CD4-positive, alpha-beta T cell (primary cell): ENCODE measurements around the gene GRIA4. TPM values are rescaled to one million over a fixed set of nuclear protein-coding genes. Genes with fewer than 3 reads are reported as not detected.

Experiments
- ATAC-seq: fragments of 200-7000 bp; cut with Tn5 transposase; one replicate; pipeline ENCODE4 v1.10.0; 2022; ENCODE audit warnings: mild to moderate bottlenecking; ENCODE audit not compliant: poor library complexity
- CTCF ChIA-PET: fragments of 350-600 bp; sonication (Branson Sonifier 250); formaldehyde crosslinking; loops from one replicate; lab custom pipeline; 2021; ENCODE audit warnings: antibody characterized with exemption, inconsistent platforms; lab: Charles Lee
- POLR2A ChIA-PET: fragments of 350-600 bp; sonication (Branson Sonifier 250); formaldehyde crosslinking; loops from one replicate; lab custom pipeline; 2021; ENCODE audit warnings: antibody characterized with exemption, inconsistent platforms; lab: Charles Lee
- DNase-seq, 14 experiments: peaks; one replicate each; pipeline ENCODE4 v3.0.0-alpha.2; 2013 to 2020; ENCODE audit warnings: mixed read lengths in 2 of 14
- H3K27ac ChIP-seq, 2 donors: one replicate each; pipeline versions ENCODE4 v1.5.1 to v1.7.0; 2013; ENCODE audit warnings: low read length in 2 of 2, low read depth in 1 of 2, mild to moderate bottlenecking in 1 of 2
- H3K27me3 ChIP-seq, 2 experiments: 1 replicate in 1 of 2; 2 replicates in 1 of 2; pipeline versions ENCODE4 v1.6.1 to v1.7.0; 2013; ENCODE audit warnings: low read length in 2 of 2, control low read depth in 1 of 2, mild to moderate bottlenecking in 1 of 2, moderate library complexity in 1 of 2; ENCODE audit not compliant: insufficient read depth in 2 of 2, control insufficient read depth in 1 of 2
- H3K36me3 ChIP-seq: one replicate; pipeline ENCODE4 v1.6.1; 2013; ENCODE audit warnings: low read length, control low read depth; ENCODE audit not compliant: insufficient read depth
- H3K4me1 ChIP-seq: one replicate; pipeline ENCODE4 v1.6.1; 2013; ENCODE audit warnings: low read length, control low read depth; ENCODE audit not compliant: insufficient read depth
- H3K4me3 ChIP-seq: one replicate; pipeline ENCODE4 v1.5.1; 2013; ENCODE audit warnings: mild to moderate bottlenecking, low read length, moderate library complexity
- H3K9me3 ChIP-seq, 2 experiments: 1 replicate in 1 of 2; 2 replicates in 1 of 2; pipeline versions ENCODE4 v1.6.1 to v1.7.0; 2013; ENCODE audit warnings: low read length in 2 of 2, mild to moderate bottlenecking in 2 of 2, control low read depth in 1 of 2, moderate library complexity in 1 of 2; ENCODE audit not compliant: control insufficient read depth in 1 of 2, insufficient read depth in 1 of 2
- H3K27ac Mint-ChIP-seq: one replicate; pipeline ENCODE4 v1.8.0; 2020; ENCODE audit warnings: mixed read lengths
- H3K27me3 Mint-ChIP-seq: one replicate; pipeline ENCODE4 v1.8.0; 2021; ENCODE audit warnings: mixed read lengths
- H3K36me3 Mint-ChIP-seq: one replicate; pipeline ENCODE4 v1.8.0; 2021; ENCODE audit warnings: low read depth, mixed read lengths
- H3K4me1 Mint-ChIP-seq: one replicate; pipeline ENCODE4 v1.8.0; 2021; ENCODE audit warnings: low read depth, mixed read lengths
- H3K4me3 Mint-ChIP-seq: one replicate; pipeline ENCODE4 v1.8.0; 2020; ENCODE audit warnings: mild to moderate bottlenecking, mixed read lengths
- H3K9me3 Mint-ChIP-seq: one replicate; pipeline ENCODE4 v1.8.0; 2020; ENCODE audit warnings: mixed read lengths
- CTCF ChIP-seq: fragments of 200-600 bp; IDR thresholded peaks from one replicate; pipeline ENCODE4 v1.8.0; 2022; ENCODE audit warnings: antibody characterized with exemption, mild to moderate bottlenecking
- intact Hi-C, 2 experiments: fragments of 100-400 bp; cut with DNase I in 1 of 2; cut with micrococcal nuclease in 1 of 2; formaldehyde crosslinking; loops; one replicate each; pipeline versions ENCODE4 v1.15.1 to v1.9.0; 2023 to 2025; cut with DNase I, micrococcal nuclease
- total RNA-seq, 174 experiments: library from RNA in 2 of 174; stranded (reverse) in 2 of 174; gene quantifications; one replicate each; pipeline ENCODE4 v1.2.3 and lab custom pipeline; 2021 to 2026

Gene GRIA4
- total RNA-seq, 2 experiments from 2014 or later, result not detected

GRCh38 chr11:105713696-105714095 is 103.8 kb downstream of the GRIA4 start:
- H3K27ac ChIP-seq, result no peak overlapping the region
- Mint-ChIP-seq H3K9me3 (no peaks in the 10 kb centered on the region), H3K27me3 (no peaks in the 10 kb centered on the region), H3K36me3 (no peaks in the 10 kb centered on the region), H3K27ac (no peak overlapping the region), H3K4me3 (no peak overlapping the region), H3K4me1 (no peaks in the 10 kb centered on the region)
- H3K4me1 ChIP-seq, result no peaks in the 10 kb centered on the region
- H3K9me3 ChIP-seq, result no peaks in the 10 kb centered on the region
- ChIA-PET CTCF (no interaction called here), POLR2A (no interaction called here)
- ATAC-seq (no peak), DNase-seq (no peak)
- no peak for TF ChIP-seq CTCF
- no peaks in the 10 kb centered on the region for H3K36me3 ChIP-seq
- no peak overlapping the region for H3K4me3 ChIP-seq
- H3K27me3 ChIP-seq, result no peaks in the 10 kb centered on the region
- intact Hi-C loops, result no loop called here

GRCh38 chr11:105718641-105719040 is 108.8 kb downstream of the GRIA4 start:
- Histone ChIP-seq H3K4me3 (no peak overlapping the region), H3K27me3 (no peaks in the 10 kb centered on the region), H3K4me1 (no peaks in the 10 kb centered on the region), H3K27ac (no peak overlapping the region), H3K9me3 (no peaks in the 10 kb centered on the region), H3K36me3 (no peaks in the 10 kb centered on the region)
- H3K27me3 Mint-ChIP-seq, result no peaks in the 10 kb centered on the region
- H3K36me3 Mint-ChIP-seq, result no peaks in the 10 kb centered on the region
- DNase-seq (no peak), ATAC-seq (no peak)
- ChIA-PET POLR2A (no interaction called here), CTCF (no interaction called here)
- no peaks in the 10 kb centered on the region for H3K9me3 Mint-ChIP-seq
- no peaks in the 10 kb centered on the region for H3K4me1 Mint-ChIP-seq
- no peak overlapping the region for H3K27ac Mint-ChIP-seq
- H3K4me3 Mint-ChIP-seq, result no peak overlapping the region
- TF ChIP-seq CTCF, result no peak
- intact Hi-C loops, result no loop called here

DNA sequence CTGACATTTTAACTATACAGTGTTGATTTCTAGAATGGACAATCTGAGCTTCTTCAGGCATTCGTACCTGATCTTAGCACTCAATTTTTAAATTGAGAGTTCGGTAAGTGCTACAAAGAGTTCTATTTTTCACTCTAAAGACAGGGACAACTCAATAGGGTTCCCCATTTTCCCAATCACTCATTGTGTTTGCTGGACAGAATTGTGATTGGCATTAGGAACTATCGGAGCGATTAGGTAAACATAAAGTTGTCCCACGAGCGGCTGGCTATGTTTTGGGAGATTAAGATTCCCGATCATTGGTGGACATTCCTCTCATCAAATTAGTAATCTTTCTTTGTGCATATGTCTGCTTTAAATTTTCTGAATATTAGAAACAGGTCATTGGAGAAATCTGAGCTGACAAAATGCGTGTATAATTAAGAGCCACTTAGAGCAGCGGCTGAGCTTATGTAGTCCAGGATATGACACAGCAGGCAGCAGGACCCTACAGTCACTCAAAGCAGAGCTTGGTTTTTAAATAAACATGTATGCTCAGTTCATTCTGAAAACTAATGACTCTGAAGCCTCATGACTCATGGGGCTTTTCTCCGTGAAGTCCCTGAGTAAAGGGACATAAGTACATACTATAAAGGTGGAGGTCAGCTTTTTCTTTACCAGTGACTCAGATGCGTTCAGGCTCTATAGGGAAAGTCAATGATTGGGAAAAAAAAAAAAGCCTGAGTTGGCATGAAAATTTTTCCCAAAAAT is 109.4 kb downstream of the GRIA4 start:
- Histone ChIP-seq H3K9me3 (no peaks in the 10 kb centered on the region), H3K27ac (no peak overlapping the region), H3K4me3 (no peak overlapping the region), H3K4me1 (no peaks in the 10 kb centered on the region), H3K36me3 (no peaks in the 10 kb centered on the region), H3K27me3 (no peaks in the 10 kb centered on the region)
- H3K4me1 Mint-ChIP-seq, result no peaks in the 10 kb centered on the region
- H3K27me3 Mint-ChIP-seq, result no peaks in the 10 kb centered on the region
- ChIA-PET CTCF (no interaction called here), POLR2A (no interaction called here)
- H3K36me3 Mint-ChIP-seq, result no peaks in the 10 kb centered on the region
- no peak for DNase-seq
- TF ChIP-seq CTCF, result no peak
- no peak overlapping the region for H3K4me3 Mint-ChIP-seq
- intact Hi-C loops, result no loop called here
- no peak overlapping the region for H3K27ac Mint-ChIP-seq
- no peak for ATAC-seq
- H3K9me3 Mint-ChIP-seq, result no peaks in the 10 kb centered on the region
